Measurements from ENCODE around the gene OPTC. TPM values are rescaled to one million over a fixed set of nuclear protein-coding genes. Genes with fewer than 3 reads are reported as not detected.

Gene OPTC
- polyA plus RNA-seq, 1 donor from 2014 or later = not detected

- Histone ChIP-seq H3K27ac (ENCODE audit: low read length) (no peak overlapping the region), H3F3A (ENCODE audit: insufficient read depth, low read length, poor library complexity, severe bottlenecking) (no peaks in the 10 kb centered on the region), H3K9me2 (ENCODE audit: insufficient read depth, low read length) (no peaks in the 10 kb centered on the region), H3K4me3 (ENCODE audit: low read length) (no peak overlapping the region), H3K4me2 (ENCODE audit: low read length) (no peak overlapping the region), H3K79me2 (replicated peaks; ENCODE audit: insufficient read depth, low read length) (no peaks in the 10 kb centered on the region), H2AFZ (ENCODE audit: low read depth, low read length) (no peak overlapping the region), H3K36me3 (ENCODE audit: insufficient read depth, low read length) (no peaks in the 10 kb centered on the region), H4K20me1 (ENCODE audit: insufficient read depth) (no peaks in the 10 kb centered on the region), H3K27me3 (ENCODE audit: insufficient read depth, low read depth, low read length) (no peaks in the 10 kb centered on the region), H3K9ac (ENCODE audit: low read length) (no peak overlapping the region), H3K9me3 (ENCODE audit: low read length) (no peaks in the 10 kb centered on the region)
- no peak for TF ChIP-seq RAD21 (conservative IDR thresholded peaks at IDR 0.05)
- no peak for TF ChIP-seq SMC3 (conservative IDR thresholded peaks at IDR 0.05; ENCODE audit: poor library complexity)
- TF ChIP-seq TAF1 (IDR thresholded peaks at IDR 0.05; ENCODE audit: low read depth) = no peak
- no peak for TF ChIP-seq POLR2AphosphoS5 (IDR thresholded peaks at IDR 0.05)
- no peak for TF ChIP-seq EP300 (conservative IDR thresholded peaks at IDR 0.05; ENCODE audit: poor library complexity, severe bottlenecking)
- TF ChIP-seq EZH2 (IDR thresholded peaks at IDR 0.05; ENCODE audit: borderline replicate concordance, insufficient read depth, low read length, poor library complexity, severe bottlenecking) = no peak
Observed at GRCh38 chr1:203556047-203556851, 62.3 kb downstream of the OPTC start.

- H4K20me1 ChIP-seq (ENCODE audit: insufficient read depth) = no peaks in the 10 kb centered on the region
- no peak overlapping the region for H3K4me2 ChIP-seq (ENCODE audit: low read length)
- H3K79me2 ChIP-seq (replicated peaks; ENCODE audit: insufficient read depth, low read length) = no peaks in the 10 kb centered on the region
- H3F3A ChIP-seq (ENCODE audit: insufficient read depth, low read length, poor library complexity, severe bottlenecking) = no peaks in the 10 kb centered on the region
- no peaks in the 10 kb centered on the region for H3K9me2 ChIP-seq (ENCODE audit: insufficient read depth, low read length)
- no peaks in the 10 kb centered on the region for H3K36me3 ChIP-seq (ENCODE audit: insufficient read depth, low read length)
- TF ChIP-seq EP300 (conservative IDR thresholded peaks at IDR 0.05; ENCODE audit: poor library complexity, severe bottlenecking) = no peak
- TF ChIP-seq RAD21 (conservative IDR thresholded peaks at IDR 0.05) = no peak
- no peak for TF ChIP-seq MXI1 (conservative IDR thresholded peaks at IDR 0.05; ENCODE audit: poor library complexity, severe bottlenecking)
- no peak for TF ChIP-seq SMC3 (conservative IDR thresholded peaks at IDR 0.05; ENCODE audit: poor library complexity)
- TF ChIP-seq POLR2AphosphoS5 (IDR thresholded peaks at IDR 0.05) = no peak
- no peak for TF ChIP-seq CTCF (IDR thresholded peaks at IDR 0.05; ENCODE audit: poor library complexity, severe bottlenecking)
- TF ChIP-seq EZH2 (IDR thresholded peaks at IDR 0.05; ENCODE audit: borderline replicate concordance, insufficient read depth, low read length, poor library complexity, severe bottlenecking) = no peak
- no peak for TF ChIP-seq TAF1 (IDR thresholded peaks at IDR 0.05; ENCODE audit: low read depth)
- no peak for TF ChIP-seq REST (IDR thresholded peaks at IDR 0.05; ENCODE audit: borderline replicate concordance)
- H2AFZ ChIP-seq (ENCODE audit: low read depth, low read length) = no peak overlapping the region
- no peak overlapping the region for H3K27ac ChIP-seq (ENCODE audit: low read length)
- H3K27me3 ChIP-seq (ENCODE audit: insufficient read depth, low read depth, low read length) = no peaks in the 10 kb centered on the region
- H3K9me3 ChIP-seq (ENCODE audit: low read length) = no peaks in the 10 kb centered on the region
- H3K4me3 ChIP-seq (ENCODE audit: low read length) = no peak overlapping the region
- H3K9ac ChIP-seq (ENCODE audit: low read length) = no peak overlapping the region
Observed at GRCh38 chr1:203557390-203557789, 63.4 kb downstream of the OPTC start.
